Esophagus muscularis mucosa (tissue), 4 donors: ENCODE results near the gene NPHP4. TPM values are rescaled to one million over a fixed set of nuclear protein-coding genes. Genes with fewer than 3 reads are reported as not detected.

Source experiments
- DNase-seq: peaks from one replicate; pipeline ENCODE4 v3.0.0-alpha.2; 2017; ENCODE audit errors: extremely low spot score
- H3K27ac ChIP-seq, 4 donors: fragments of 200-600 bp; sonication (generic); replicated peaks in 1 of 4; 1 replicate in 3 of 4; 2 replicates in 1 of 4; pipeline ENCODE4 v1.5.1; 2016 to 2019; ENCODE audit warnings: mild to moderate bottlenecking in 1 of 4
- H3K27me3 ChIP-seq, 4 donors: fragments of 200-600 bp; sonication (generic); one replicate each; pipeline versions ENCODE4 v1.5.1 to v1.6.0; 2016 to 2019
- H3K36me3 ChIP-seq, 4 donors: fragments of 200-600 bp; sonication (generic); one replicate each; pipeline ENCODE4 v1.5.1; 2016 to 2019
- H3K4me1 ChIP-seq, 4 donors: fragments of 200-600 bp; sonication (generic); one replicate each; pipeline ENCODE4 v1.5.1; 2016 to 2019
- H3K4me3 ChIP-seq, 4 donors: fragments of 200-600 bp; sonication (generic); 1 replicate in 2 of 4; 2 replicates in 2 of 4; pipeline ENCODE4 v1.5.1; 2016 to 2019; ENCODE audit warnings: mild to moderate bottlenecking in 4 of 4, moderate library complexity in 1 of 4
- H3K9me3 ChIP-seq, 4 donors: fragments of 200-600 bp; sonication (generic); 1 replicate in 3 of 4; 2 replicates in 1 of 4; pipeline ENCODE4 v1.5.1; 2016 to 2019
- EP300 ChIP-seq: sonication (generic); formaldehyde crosslinking; IDR thresholded peaks from one replicate; pipeline ENCODE4 v1.6.1; 2017; ENCODE audit warnings: antibody characterized with exemption
- POLR2A ChIP-seq: fragments of 450-650 bp; IDR thresholded peaks from one replicate; pipeline ENCODE4 v1.6.1; 2017; ENCODE audit warnings: antibody characterized with exemption, moderate library complexity, mild to moderate bottlenecking, low read depth
- POLR2AphosphoS5 ChIP-seq, 2 donors: sonication (generic); formaldehyde crosslinking; IDR thresholded peaks; one replicate each; pipeline ENCODE4 v1.6.1; 2017; ENCODE audit warnings: antibody characterized with exemption in 2 of 2
- WGBS: methylation state at CpG from one replicate; pipeline ENCODE4 v1.1.5; 2018; 5-methylcytosine and 5-hydroxymethylcytosine counted together
- intact Hi-C: fragments of 100-400 bp; cut with DNase I; formaldehyde crosslinking; loops from one replicate; pipeline ENCODE4 v1.15.1; 2023
- total RNA-seq, 4 donors: library from RNA; depleted of rRNA; stranded (reverse); fragments of >200 nt; gene quantifications; one replicate each; pipeline versions ENCODE4 v1.1.0 to v1.2.1, GENCODE V29; 2016
- TF ChIP-seq, protein P1 (sequence below), 3 experiments: fragments of 200-600 bp in 2 of 3; fragments of 450-650 bp in 1 of 3; sonication (generic) in 2 of 3; IDR thresholded peaks; one replicate each; pipeline ENCODE4 v1.5.1; 2017 to 2019; ENCODE audit warnings: antibody characterized with exemption in 3 of 3, mild to moderate bottlenecking in 2 of 3, moderate library complexity in 1 of 3

The NPHP4 gene
- total RNA-seq, 4 donors from 2014 or later, result 6.5 to 9.1 (median 8.0) TPM

- intact Hi-C loops, result no loop called here
- Histone ChIP-seq H3K4me3 (no peak overlapping the region), H3K27me3 (no peaks in the 10 kb centered on the region), H3K9me3 (no peaks in the 10 kb centered on the region), H3K36me3 (peaks cover 0 to 41% (median 14%) of the 10 kb centered on the region in 4 donors), H3K27ac (no peak overlapping the region), H3K4me1 (no peaks in the 10 kb centered on the region)
- TF ChIP-seq, protein P1, sequence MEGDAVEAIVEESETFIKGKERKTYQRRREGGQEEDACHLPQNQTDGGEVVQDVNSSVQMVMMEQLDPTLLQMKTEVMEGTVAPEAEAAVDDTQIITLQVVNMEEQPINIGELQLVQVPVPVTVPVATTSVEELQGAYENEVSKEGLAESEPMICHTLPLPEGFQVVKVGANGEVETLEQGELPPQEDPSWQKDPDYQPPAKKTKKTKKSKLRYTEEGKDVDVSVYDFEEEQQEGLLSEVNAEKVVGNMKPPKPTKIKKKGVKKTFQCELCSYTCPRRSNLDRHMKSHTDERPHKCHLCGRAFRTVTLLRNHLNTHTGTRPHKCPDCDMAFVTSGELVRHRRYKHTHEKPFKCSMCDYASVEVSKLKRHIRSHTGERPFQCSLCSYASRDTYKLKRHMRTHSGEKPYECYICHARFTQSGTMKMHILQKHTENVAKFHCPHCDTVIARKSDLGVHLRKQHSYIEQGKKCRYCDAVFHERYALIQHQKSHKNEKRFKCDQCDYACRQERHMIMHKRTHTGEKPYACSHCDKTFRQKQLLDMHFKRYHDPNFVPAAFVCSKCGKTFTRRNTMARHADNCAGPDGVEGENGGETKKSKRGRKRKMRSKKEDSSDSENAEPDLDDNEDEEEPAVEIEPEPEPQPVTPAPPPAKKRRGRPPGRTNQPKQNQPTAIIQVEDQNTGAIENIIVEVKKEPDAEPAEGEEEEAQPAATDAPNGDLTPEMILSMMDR (IDR thresholded peaks at IDR 0.05), result no peak
- no peak for TF ChIP-seq POLR2AphosphoS5 (IDR thresholded peaks at IDR 0.05)
- TF ChIP-seq POLR2A, result no peak
- TF ChIP-seq EP300, result no peak
- no peak for DNase-seq
- 66% methylated on average over 15 of the region's 16 CpGs for WGBS
Observed at GRCh38 chr1:5857508-5858090, 134.6 kb downstream of the NPHP4 start.

- H3K4me3 ChIP-seq, result no peak overlapping the region
- WGBS, result 96% methylated on average over 13 of the region's 17 CpGs
- intact Hi-C loops, result no loop called here
Observed at GRCh38 chr1:5857011-5857410, 135.2 kb downstream of the NPHP4 start.

DNA sequence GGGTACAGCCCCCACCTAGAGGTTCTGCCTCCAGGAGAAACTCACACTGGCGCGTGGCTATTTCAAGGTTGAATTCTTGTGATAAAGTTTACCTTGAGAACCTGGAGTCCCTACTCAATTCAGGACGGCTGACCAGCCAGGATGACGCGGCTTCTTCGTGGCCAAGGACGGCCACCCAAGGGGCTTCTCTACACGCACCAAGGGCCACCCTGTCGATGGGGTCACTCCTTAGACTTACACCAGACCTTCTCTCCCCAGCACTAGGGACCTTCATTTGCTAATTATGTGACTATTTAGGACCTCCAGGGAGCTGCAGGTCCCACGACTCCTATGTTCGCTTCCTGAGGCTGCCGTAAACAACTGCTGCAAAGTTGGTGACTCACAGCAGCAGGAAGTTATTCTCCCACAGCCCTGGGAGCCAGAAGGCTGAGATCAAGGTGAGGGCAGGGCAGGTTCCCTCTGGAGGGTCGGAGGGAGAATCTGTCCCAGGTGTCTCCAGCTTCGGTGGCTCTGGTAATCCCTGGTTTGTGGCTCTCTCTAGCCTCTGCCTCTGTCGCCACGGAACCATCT, 135.9 kb downstream of the NPHP4 start:
- Histone ChIP-seq H3K4me1 (no peaks in the 10 kb centered on the region), H3K9me3 (no peaks in the 10 kb centered on the region), H3K27me3 (no peaks in the 10 kb centered on the region), H3K27ac (no peak overlapping the region), H3K36me3 (peaks cover 0 to 28% (median 1%) of the 10 kb centered on the region in 4 donors), H3K4me3 (no peak overlapping the region)
- whole genome bisulfite sequencing, result 75% methylated on average over 15 of the region's 16 CpGs
- intact Hi-C loops, result no loop called here
- DNase-seq, result no peak
- no peak for TF ChIP-seq EP300
- TF ChIP-seq, protein P1 (IDR thresholded peaks at IDR 0.05), result no peak

More at GRCh38 chr1:5857011-5857410, 135.2 kb downstream of the NPHP4 start:
- DNase-seq, result no peak
- Histone ChIP-seq H3K9me3 (no peaks in the 10 kb centered on the region), H3K27ac (no peak overlapping the region), H3K4me1 (no peaks in the 10 kb centered on the region), H3K27me3 (no peaks in the 10 kb centered on the region), H3K36me3 (peaks cover 0 to 35% (median 8%) of the 10 kb centered on the region in 4 donors)
- no peak for TF ChIP-seq POLR2AphosphoS5 (IDR thresholded peaks at IDR 0.05)
- no peak for TF ChIP-seq POLR2A
- TF ChIP-seq, protein P1 (IDR thresholded peaks at IDR 0.05), result no peak
- no peak for TF ChIP-seq EP300

DNA sequence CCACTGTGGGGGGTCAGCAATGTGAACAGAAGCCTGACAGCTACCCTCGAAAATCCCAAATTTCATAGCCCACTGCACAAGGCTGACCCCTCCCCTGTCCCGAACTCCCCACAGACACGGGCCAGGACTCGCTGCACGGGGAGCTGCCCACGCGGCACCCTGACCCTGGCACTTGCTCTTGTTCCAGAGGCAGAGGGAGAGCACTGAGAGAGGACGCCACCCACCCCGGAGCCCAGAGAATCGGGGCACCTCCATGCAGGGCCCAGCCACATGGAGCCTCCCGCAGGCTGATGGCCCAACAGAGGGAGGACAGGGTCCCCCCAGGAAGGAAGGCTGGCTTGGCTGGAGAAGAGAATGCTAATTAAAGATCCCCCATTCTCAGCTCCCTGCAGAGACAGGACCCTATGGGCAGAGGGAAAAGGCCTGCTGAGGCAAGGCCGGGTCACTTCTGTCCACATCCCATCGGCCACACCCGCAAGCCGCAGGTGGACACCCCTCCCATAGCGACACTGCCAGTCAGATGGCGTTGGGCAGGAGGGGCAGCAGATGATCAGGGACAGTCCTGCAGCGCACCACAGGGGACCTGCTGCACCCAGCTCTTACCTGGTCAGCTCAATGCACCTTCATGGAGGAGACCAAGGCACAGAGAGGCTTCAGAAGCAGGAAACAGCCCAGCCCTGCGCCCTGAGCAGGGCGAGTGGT, 136.9 kb downstream of the NPHP4 start:
- intact Hi-C loops, result no loop called here
- DNase-seq, result no peak
- H3K4me1 ChIP-seq, result no peaks in the 10 kb centered on the region
- H3K27me3 ChIP-seq, result no peaks in the 10 kb centered on the region
- H3K9me3 ChIP-seq, result no peaks in the 10 kb centered on the region
- H3K36me3 ChIP-seq, result peaks cover 0 to 19% (median 0%) of the 10 kb centered on the region in 4 donors
- no peak overlapping the region for H3K4me3 ChIP-seq
- H3K27ac ChIP-seq, result no peak overlapping the region
- TF ChIP-seq POLR2AphosphoS5 (IDR thresholded peaks at IDR 0.05) (no peak), POLR2A (no peak), EP300 (no peak)
- TF ChIP-seq, protein P1 (IDR thresholded peaks at IDR 0.05), result no peak
- 95% methylated on average over 5 of the region's 20 CpGs for WGBS
